HG03135 (cell line): ENCODE measurements around the gene GALNTL6.
"Not testable (repeated sequence)": the region's sequence is repeated elsewhere in the genome, so short reads cannot be mapped to it uniquely, and the experiment has no call there.

Experiments used
- ATAC-seq: cut with Tn5 transposase; IDR thresholded peaks from one replicate; pipeline ENCODE4 v1.9.1; 2021; ENCODE audit warnings: mild to moderate bottlenecking, moderate library complexity; ENCODE audit not compliant: unreplicated experiment

GALNTL6 gene

DNA sequence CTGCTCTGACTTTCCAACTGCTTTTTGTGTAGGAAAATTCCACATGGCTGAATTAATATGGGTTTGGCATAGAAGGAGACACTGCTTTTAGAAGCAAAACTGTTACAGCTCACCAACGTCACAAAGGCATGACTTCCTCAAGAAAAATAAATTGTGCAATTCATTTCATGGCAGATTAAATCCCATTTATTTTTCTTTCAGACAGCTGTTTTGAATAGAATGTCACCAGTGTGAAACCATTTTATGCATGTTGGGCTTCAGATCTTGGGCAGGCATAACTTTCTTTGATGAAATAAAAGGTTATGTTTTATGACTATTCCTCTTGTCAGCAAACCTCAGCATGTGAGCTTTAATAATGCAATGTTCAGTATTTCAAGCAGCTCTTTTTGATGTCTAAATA is 542.8 kb downstream of the GALNTL6 start:
- no peak for ATAC-seq

DNA sequence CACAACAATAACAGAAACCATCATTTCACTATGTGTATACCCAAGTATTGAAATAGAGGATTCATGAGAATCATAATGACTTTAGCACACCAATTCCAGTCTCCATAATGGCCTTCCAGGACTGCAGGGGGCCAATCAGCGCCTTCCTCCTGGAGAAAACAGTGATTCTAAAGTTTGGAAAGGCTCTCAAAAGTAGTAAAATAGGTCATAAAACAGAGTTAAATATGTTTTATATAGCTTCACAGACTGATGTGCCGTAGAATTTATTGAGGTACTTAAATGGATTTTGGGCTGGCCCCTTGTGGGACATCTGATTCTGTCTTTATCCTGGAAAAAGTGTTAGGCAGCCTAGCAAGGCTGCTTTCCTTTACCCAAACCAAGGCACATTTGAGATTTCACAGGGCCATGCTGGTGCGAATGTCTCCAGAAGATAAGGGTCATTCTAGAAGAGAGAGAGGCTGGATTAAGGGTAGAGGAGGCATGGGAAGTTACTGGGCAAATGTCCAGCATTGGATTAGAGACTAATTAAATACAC is 543.9 kb downstream of the GALNTL6 start:
- no peak for ATAC-seq

DNA sequence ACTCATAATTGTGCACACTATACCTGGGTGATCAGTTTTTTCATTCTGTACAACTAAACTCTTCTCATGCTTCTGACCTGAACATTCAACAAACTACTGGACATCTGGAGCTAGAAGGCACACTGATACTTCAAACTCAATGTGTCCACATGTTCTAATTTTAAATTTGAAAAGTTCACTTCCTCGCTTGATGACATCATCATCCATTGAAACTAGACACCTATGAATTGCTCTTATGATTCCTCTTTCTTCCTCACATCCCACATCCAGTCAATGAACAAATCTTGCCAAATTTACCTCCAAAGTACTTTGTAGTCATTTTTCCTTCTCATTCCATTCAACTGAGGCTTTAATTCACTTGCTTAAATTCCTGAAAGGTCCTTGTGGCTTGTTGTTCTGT is 549.4 kb downstream of the GALNTL6 start:
- ATAC-seq, result no peak

DNA sequence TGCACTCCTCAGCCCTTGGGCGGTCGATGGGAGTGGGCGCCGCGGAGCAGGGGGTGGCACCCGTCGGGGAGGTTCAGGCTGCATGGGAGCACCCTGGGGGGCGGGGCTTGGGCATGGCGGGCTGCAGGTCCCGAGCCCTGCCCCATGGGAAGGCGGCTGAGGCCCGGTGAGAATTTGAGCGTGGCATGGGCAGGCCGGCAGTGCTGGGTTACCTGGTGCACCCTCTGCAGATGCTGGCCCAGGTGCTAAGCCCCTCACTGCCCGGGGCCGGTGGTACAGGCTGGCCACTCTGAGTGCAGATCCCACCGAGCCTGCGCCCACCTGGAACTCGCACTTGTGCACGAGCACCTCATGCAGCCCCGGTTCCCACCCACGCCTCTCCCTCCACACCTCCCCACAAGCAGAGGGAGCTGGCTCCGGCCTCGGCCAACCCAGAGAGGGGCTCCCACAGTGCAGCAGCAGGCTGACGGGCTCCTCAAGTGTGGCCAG is 556.3 kb downstream of the GALNTL6 start:
- no peak for ATAC-seq

DNA sequence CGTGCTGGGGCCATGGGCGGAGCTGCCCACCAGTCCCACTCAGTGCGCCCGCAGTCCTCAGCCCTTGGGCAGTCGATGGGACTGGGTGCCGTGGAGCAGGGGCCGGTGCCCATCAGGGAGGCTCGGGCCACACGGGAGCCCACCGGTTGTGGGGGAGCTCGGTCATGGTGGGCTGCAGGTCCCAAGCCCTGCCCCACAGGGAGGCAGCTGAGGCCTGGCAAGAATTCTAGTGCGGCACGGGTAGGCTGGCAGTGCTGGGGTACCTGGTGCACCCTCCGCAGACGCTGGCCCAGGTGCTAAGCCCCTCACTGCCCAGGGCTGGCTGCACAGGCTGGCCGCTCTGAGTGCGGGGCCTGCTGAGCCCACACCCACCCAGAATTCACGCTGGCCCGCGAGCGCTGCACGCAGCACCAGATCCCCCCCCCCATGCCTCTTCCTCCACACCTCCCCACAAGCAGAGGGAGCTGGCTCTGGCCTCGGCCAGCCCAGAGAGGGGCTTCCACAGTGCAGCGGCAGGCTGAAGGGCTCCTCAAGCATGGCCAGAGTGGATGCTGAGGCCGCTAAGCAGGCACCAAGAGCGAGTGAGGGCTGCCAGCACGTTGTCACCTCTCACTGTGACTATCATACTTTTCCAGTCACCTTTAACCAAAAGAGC is 564.4 kb downstream of the GALNTL6 start:
- ATAC-seq, result no peak

DNA sequence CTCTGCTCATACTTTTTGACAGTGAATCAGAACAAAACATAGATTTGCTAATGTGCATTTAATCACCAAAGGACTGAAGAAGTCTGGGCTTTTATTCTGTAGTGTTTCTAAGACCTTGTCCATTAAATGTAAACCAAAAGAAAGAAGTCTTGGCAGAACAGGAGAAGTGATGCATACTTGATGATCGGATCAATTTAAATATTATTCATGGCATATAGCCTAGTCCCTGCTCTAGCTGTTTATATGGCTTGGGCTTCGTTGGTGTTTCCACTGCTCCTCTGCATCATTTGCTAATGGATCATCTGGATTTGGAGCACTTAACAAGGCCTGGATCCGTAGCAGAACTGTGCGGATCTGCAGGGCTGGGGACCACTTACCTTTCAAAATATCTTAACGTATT is 566.6 kb downstream of the GALNTL6 start:
- ATAC-seq, result no peak

DNA sequence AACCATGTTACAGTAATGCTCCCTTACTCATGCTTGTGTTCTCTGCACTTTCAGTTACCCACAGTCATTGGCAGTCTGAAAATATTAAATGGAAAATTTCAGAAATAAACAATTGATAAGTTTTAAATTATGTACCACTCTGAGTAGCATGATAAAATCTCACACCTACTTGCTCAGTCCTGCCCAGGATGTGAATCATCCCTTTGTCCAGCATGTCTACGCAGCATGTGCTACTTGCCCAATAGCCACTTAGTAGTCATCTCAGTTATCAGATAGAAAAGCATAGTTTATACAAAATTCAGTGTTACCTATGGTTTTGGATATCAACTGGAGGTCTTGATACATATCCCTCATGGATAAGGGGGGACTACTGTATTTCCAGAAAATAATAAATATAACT is 577.1 kb downstream of the GALNTL6 start:
- ATAC-seq, result no peak

DNA sequence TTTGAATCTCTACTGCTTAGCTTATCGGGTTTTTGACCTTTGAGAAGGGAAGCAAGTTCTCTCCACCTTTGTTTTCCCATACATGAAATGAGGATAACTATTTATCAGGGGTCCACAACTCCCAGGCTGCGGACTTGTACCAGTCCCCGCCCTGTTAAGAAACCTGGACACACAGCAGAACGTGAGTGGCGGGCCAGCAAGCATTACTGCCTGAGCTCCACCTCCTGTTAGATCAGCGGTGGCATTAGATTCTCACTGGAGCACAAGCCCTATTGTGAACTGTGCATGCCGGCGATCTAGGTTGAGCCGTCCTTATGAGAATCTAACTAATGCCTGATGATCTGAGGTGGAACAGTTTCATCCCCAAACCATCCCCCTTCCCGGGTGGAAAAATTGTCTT is 579.5 kb downstream of the GALNTL6 start:
- ATAC-seq, result no peak

DNA sequence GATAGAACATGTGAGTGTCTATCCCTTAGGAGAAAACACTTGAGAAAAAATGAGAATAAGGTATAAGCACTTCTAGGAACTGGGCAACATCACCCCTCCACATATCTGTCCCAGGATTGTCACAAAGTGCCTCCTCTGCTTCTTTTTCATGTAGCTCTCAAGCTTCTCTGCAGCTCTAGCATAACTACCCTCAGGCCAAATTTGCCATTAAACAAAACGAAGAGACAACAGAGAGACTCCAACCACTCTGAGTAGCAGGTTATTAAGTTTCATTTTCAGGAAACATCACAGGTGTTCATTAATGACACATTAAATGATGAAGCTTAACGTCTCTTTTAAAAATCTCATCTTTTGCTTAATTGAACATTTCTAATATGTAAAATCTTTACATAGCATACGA is 580.0 kb downstream of the GALNTL6 start:
- no peak for ATAC-seq

DNA sequence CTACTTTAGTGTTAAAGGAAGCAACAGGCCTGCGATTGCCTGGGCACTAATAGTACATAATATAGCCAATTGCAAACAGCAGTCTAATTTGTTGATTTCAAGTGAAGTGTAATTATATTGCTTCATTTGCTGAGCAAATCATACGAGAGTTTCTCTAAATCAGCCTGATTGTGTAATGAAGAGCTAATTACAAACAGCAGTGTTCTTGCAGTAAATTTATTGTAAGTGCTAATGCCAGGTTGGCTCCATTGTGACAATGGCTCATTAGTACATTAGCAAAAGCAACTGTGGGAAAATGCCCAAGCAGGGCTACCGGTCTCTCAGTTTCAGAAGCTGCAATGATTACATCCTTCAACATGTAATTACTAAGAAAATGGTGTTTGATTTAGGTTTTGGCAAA is 591.5 kb downstream of the GALNTL6 start:
- ATAC-seq, result no peak

DNA sequence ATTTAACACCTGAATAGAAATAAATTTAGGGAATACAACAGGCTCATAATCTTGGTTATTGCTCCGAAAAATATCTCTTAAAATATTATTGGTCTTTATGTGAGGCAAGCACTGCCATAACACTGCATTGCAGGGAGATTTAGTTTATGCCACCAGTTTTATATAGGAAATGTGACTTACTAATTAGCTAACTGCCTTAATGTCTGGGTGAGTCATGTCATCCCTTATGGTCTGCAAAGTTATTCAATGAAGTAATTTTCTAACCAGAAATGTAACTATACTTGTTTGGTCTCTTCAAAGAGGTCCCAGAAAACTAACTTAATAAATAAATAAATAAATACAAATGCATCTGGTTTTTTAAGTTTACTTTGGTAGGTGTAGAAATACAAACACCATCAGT is 597.2 kb downstream of the GALNTL6 start:
- no peak for ATAC-seq

DNA sequence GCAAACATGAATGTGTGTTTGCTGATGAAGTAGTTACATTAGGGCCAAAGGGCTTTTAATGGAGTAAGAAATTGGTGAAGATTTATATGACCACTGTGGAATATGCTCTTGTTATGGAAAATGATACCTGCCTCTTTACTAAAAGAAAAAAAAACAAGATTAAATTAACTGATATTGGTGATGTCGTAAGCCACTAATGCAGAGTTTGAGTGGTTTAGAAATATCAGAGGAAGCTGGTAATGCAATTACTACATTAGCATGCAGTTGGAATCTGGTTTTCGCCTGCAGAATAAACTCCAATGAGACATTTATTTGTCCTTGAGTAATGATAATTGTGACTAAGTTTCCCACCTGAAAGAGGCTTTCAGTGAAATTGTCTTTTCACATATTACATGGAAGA is 597.9 kb downstream of the GALNTL6 start:
- ATAC-seq, result no peak

DNA sequence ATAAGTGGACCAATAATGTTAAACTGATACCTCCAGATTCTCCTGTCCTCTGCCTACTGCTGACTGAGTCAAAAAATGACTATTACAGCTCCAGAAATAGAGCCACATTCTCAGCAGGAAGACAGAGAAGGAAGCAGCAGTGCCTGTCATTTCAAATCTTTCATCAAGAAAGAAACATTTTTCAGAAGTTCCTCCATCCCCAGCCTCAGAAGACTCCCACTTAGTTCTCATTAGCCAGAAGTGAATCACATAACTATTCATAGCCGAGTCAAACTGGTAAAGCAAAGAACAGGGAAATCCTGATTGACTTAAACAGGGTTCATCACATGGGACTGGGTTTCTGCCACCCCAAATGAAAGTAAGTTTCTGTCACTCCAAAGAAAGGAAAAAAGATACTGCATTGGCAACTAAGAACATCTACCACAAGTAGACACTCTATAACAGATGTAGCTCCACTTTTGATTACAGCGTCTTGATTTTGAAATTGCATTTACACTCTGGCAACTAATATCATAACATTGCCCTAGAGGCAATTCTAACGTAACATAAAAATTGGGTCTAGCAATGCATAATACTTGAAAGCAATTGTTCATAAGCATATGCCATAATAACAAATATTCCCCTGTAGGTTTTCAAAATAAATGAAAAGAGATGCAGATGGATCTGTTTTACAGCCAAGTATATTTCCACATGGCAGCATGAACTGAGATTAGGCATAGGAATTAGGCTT is 599.8 kb downstream of the GALNTL6 start:
- ATAC-seq, result no peak

DNA sequence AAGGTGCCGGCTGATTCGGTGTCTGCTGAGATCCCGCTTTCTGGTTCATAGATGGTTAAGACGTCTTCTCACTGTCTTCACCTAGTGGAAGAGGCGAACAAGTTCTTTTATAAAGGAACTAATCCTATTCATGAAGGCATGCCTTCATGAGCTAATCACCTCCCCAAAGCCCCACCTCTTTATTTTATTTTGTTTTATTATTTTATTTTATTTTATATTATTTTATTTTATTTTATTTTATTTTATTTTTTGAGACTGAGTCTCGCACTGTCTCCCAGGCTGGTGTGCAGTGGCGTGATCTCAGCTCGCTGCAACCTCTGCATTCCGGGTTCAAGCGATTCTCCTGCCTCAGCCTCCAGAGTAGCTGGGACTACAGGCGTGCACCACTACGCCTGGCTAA is 615.8 kb downstream of the GALNTL6 start:
- not testable (repeated sequence) for ATAC-seq

DNA sequence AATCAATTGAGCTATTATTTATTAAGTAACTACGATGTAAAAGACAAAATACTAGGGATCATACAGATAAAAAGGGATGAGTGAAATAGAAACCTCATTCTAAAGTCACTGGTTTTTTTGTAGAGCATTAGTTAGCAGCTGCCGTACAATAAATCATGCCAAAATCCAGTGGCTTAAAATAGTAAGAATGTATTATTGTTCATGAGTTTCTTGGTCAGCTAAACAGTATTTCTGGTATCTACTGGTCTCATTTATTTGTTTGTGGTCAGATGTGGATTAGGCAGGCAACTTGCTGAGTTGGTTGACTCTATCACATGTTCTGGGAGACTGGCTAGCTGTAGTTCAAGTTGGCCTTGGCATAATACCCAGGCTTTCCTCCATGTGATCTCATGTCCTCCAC is 667.3 kb downstream of the GALNTL6 start:
- no peak for ATAC-seq

DNA sequence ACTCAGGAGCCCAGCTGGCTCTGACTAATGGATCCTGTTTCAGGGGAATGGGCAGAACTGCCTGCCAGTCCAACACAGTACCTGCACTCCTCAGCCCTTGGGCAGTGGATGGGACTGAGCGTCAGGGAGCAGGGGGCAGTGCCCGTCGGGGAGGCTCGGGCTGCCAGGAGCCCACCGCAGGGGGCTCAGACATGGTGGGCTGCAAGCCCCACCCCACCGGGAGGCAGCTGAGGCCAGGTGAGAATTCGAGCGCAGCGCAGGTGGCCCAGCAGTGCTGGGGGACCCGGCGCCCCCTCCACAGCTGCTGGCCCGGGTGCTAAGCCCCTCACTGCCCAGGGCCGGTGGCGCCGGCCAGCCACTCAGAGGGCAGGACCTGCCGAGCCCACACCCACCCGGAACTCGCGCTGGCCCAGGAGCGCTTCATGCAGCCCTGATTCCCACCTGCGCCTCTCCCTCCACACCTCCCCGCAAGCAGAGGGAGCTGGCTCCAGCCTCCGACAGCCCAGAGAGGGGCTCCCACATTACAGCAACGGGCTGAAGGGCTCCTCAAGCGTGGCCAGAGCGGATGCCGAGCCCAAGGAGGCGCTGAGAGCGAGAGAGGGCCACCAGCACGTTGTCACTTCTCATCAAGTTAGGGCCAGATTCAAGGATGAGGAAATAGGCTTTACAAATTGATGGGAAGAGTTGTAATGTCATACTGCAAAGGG is 668.8 kb downstream of the GALNTL6 start:
- ATAC-seq, result no peak

DNA sequence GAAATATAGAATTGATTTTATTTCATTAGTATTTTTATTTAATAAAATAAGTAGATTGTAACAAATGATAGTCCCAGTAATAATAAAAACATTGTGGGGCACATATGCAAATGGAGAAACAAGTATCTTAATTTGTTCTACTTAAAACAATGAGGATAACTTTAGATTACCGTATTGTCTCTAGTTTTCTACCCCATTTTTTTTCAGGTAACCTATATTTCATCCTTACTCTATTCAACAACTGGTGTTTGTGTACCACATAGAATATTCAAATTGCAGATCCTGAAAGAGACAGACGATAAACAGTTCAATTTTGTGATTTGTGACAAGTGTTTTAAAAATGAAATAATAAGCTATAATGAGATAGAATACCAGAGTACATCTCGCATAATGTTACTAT is 671.8 kb downstream of the GALNTL6 start:
- no peak for ATAC-seq

DNA sequence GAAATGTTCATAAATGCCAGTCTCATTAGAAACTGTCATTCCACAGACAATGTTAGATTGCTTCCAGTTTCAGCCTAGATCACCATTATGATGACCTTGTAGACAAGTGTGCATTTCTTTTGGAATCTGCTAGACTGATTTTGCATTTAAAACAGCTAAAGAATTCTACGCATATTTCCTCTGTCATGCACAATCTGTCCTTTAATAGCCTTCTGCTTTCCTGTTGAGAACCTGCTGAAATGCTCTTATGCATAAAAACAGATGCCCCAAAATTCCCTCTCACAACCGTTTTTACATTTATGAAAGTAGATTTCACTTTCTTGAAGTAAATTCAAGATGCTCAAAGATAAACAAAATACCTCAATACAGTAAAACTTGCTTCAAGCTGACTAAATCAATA is 673.3 kb downstream of the GALNTL6 start:
- no peak for ATAC-seq

DNA sequence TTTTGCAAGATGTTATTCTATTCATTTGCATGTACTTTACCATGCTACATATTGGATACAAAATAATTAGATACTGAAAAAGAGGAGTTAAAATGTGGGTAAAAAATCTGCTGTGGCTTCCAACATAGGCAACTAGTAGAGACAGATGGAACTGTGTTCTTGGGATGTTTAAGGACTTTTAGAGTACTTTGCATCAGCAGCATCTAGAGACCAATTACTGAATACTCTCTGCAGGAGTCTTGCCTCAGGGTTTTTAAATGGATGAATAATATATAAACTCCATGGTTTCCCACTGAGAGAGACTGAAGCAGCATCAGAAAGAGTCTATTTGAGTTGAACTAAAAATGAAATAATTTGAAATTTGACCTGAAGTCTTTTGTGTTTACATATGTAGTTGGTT is 676.7 kb downstream of the GALNTL6 start:
- ATAC-seq, result no peak

DNA sequence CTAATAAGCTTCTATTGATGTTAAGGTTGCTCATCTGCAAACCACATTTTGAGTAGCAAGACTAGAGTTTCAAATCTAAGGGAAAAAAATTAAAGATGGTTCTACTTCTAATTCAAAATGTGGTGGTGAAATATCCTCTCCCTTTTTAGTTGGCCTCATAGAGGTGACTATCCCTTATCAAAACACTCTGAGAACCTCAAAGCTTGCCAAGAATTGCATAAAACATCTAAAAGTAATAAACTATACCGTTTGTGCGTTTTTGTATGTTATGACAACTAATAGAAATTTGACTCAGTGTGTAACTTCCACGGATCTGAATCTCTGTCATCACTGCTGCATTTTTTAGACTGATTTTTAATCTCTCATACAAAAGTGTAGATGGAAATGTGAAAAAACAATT is 682.6 kb downstream of the GALNTL6 start:
- no peak for ATAC-seq

DNA sequence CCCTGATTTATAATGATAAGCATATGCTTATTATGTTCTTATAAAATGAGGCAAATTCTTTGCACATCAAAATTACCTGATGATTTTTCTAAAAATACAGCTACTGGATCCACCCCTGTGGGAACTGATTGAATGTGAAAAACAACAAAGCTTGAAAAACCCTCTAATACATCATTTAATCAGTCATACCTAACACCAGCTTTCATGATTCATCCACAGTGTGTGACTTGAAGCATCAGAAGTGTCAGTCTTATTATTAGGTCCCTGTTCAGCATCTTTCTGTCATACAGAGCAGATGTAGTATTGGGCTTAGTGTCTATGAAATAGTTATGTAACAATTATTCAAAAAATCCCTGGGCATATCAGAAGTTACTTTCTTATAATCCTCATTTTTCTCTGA is 684.1 kb downstream of the GALNTL6 start:
- ATAC-seq, result no peak

DNA sequence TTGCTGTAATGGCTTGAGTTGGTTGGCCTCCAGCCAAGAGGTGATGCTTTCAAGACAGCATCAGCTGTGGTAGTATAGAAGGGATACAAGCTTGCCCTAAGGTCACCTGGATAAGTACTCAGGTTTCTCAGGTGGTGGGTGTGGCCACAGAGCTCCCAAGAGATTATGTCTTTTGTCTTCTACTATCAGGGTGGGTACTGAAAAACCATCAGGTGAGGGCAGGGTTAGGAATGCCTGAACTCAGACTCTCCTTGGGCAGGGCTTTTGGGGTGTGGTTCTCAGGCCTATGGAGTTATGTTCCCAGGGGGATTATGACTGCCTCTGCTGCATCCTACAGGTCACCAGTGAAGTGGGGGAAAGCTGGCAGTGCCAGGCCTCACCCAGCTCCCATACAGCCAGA is 700.8 kb downstream of the GALNTL6 start:
- ATAC-seq, result no peak
